Measurements from ENCODE around the gene SPRYD3. TPM values are rescaled to one million over a fixed set of nuclear protein-coding genes. Genes with fewer than 3 reads are reported as not detected.
A peak's percentile ranks its signal among the peaks of the same experiment; 100 is the strongest.
"Not testable (repeated sequence)": the region's sequence is repeated elsewhere in the genome, so short reads cannot be mapped to it uniquely, and the experiment has no call there.

SPRYD3 gene, protein sequence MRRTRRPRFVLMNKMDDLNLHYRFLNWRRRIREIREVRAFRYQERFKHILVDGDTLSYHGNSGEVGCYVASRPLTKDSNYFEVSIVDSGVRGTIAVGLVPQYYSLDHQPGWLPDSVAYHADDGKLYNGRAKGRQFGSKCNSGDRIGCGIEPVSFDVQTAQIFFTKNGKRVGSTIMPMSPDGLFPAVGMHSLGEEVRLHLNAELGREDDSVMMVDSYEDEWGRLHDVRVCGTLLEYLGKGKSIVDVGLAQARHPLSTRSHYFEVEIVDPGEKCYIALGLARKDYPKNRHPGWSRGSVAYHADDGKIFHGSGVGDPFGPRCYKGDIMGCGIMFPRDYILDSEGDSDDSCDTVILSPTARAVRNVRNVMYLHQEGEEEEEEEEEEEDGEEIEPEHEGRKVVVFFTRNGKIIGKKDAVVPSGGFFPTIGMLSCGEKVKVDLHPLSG
- 41.0 TPM for total RNA-seq
- long read RNA-seq, transcript SPRYD3-201 (11 exons, 2,932 nt) = major isoform, 69 of 73 reads
- long read RNA-seq, partial matches to known transcripts = 1 of 73 reads
- long read RNA-seq, other reads (novel, unspliced or antisense) = 3 of 73 reads

- peak; percentile 99 for ATAC-seq
- intact Hi-C loops (cut with DNase I) = loop anchor here (2.0 kb wide), 1 partner anchor 17 kb away; the partner anchor contains the start of gene IGFBP6
- peak; percentile 99 for DNase-seq (ENCODE audit: missing footprints)
Observed at GRCh38 chr12:53079226-53080117, at the start of gene SPRYD3. Gene SPRYD3 (minus strand): TSS chr12:53079390. CDS start chr12:53079333, 57 bp downstream.

- no peak for ATAC-seq
- DNase-seq (ENCODE audit: missing footprints) = no peak
- intact Hi-C loops (cut with DNase I) = no loop called here
Observed at GRCh38 chr12:53127169-53127568, 48.0 kb upstream of the SPRYD3 start.

DNA sequence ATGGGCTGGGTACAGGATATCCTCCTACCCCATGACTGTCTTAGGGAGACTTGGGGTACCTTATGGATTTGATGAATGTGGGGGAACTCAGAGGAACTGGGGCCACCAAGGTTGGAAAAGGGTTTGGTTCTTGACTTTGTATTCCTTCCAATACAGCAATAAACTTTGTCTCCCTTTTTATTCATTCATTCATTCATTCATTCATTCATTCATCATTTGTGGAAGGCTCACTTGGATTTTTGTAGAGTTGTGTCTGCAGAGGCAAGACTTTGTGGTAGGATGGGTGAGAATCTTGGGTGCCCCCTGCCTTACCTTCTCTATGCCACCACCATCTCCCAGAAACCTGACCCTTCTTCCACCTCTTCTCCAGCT lies 45.1 kb upstream of the SPRYD3 start:
- intact Hi-C loops (cut with DNase I) = no loop called here
- ATAC-seq (no peak), DNase-seq (ENCODE audit: missing footprints) (no peak)

DNA sequence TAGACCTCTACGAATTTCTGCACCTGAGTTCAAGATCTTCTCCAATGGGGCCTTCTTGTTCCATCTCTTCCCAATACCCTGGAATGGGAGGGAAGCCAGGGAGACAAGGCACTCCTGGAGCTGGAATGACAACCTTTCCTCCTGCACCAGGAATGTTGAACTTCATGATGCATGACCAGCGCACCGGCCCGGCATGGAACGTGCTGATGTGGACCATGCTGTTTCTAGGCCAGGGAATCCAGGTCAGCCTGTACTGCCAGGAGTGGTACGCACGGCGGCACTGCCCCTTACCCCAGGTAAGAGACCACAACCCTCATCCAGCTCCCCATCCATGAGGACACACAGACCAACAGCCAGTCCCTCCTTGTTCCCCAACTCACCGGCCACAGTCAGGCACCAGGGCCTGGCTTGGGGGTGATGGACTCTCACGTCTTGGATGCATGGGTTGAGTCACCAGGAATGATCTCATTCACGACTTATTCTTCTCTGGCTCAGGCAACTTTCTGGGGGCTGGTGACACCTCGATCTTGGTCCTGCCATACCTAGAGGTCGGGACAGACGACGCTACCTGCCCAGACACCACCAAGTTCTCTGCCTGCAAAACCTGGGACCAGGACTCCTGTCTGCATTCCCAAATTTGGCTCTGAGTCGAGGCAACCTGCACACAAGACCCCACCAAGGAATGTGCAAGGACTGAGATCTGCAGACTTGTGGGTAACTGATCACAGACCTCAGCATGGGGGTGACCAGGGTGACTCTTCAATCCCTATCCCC lies 44.6 kb upstream of the SPRYD3 start:
- ATAC-seq = no peak
- DNase-seq (ENCODE audit: missing footprints) = no peak

DNA sequence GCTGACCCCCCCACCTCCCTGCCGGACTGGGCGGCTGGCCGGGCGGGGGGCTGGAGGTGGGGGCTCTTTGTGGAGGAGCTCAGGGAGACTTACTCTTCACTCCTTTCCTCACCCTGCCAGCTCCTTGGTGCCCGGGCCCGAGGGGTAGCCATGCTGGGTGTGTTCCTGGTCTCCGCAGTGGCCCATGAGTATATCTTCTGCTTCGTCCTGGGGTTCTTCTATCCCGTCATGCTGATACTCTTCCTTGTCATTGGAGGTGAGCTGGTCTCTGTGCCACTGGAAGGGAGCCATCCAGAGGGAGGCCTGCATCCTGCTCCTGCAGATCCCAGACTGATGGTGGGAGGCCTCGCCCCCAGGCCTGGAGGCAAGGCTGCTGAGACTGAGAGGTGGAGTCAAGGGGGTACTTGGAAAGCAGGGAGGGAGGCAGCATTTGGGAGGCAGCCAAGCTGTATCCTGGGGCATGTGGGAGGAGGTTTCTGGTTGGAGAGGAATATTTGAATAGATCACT lies 43.8 kb upstream of the SPRYD3 start:
- ATAC-seq = no peak
- DNase-seq (ENCODE audit: missing footprints) = no peak
- intact Hi-C loops (cut with DNase I) = no loop called here

More for the DNA sequence above, 44.6 kb upstream of the SPRYD3 start:
- intact Hi-C loops (cut with DNase I) = no loop called here

GRCh38 chr12:53120685-53121525 lies 41.7 kb upstream of the SPRYD3 start:
- ATAC-seq (no peak), DNase-seq (ENCODE audit: missing footprints) (no peak)
- intact Hi-C loops (cut with DNase I) = no loop called here

- intact Hi-C loops (cut with DNase I) = no loop called here
- no peak for DNase-seq (ENCODE audit: missing footprints)
- ATAC-seq = no peak
Observed at GRCh38 chr12:53118751-53119300, 39.6 kb upstream of the SPRYD3 start.

- DNase-seq (ENCODE audit: missing footprints) = no peak
- intact Hi-C loops (cut with DNase I) = no loop called here
- ATAC-seq = peak; percentile 88
Observed at GRCh38 chr12:53115891-53116648, 36.9 kb upstream of the SPRYD3 start.

DNA sequence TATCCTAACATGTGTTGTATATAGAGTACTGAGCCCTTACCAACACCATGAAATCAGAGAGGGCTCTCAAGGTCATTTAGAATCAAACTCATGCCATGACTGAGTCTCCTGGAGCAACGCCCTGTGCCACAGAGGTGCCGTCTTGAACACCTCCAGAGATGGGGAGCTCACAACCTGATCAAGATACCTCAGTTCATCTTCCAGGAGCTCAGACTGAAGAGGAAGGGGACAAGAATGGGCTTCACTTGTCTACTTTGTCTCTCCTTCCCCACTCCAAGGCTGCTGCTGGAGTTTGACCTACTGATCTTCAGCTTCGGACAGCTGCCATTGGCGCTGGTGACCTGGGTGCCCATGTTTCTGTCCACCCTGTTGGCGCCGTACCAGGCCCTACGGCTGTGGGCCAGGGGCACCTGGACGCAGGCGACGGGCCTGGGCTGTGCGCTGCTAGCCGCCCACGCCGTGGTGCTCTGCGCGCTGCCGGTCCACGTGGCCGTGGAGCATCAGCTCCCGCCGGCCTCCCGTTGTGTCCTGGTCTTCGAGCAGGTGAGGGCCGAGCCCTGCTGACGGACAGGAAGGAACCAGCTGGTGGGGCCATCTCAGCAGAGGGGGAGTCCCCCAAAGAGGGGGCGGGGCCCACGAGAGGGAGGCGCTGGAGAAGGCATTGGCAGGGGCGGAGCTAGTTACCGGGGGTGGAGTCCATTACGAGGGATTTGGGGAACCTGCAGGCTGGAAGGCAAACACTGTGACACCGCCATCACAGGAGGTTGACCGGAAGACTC lies 36.1 kb upstream of the SPRYD3 start:
- DNase-seq (ENCODE audit: missing footprints) (peak; percentile 68), ATAC-seq (no peak)
- intact Hi-C loops (cut with DNase I) = no loop called here

GRCh38 chr12:53113951-53114350 lies 34.8 kb upstream of the SPRYD3 start:
- intact Hi-C loops (cut with DNase I) = no loop called here
- DNase-seq (ENCODE audit: missing footprints) (no peak), ATAC-seq (no peak)

DNA sequence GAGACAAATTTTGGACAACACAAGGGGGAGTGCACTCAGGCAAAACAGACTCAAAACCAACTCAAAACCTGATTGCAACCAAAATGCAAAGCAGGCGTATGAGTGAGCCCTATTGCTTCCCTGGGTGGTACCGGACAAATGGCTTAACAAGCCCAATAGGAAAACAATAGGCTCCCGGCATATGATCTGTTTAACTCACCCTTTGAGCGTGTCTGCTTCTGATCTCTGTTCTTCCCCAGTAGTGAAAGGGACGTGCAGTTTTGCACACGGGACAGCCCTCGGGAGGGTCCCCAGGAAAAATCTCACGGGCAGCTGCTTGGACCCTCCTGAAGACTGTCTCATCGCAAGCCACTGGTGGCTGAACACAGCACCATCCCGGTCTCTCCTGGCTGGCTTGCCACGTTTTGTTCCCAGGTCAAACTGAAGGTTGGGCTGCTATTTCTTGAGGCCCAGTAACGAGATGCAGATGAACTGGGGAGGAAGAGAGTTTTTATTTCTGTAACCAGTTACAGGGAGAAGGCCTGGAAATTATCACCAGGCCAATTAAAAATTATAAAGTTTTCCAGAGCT lies 34.0 kb upstream of the SPRYD3 start:
- no peak for ATAC-seq
- intact Hi-C loops (cut with DNase I) = no loop called here
- DNase-seq (ENCODE audit: missing footprints) = no peak

DNA sequence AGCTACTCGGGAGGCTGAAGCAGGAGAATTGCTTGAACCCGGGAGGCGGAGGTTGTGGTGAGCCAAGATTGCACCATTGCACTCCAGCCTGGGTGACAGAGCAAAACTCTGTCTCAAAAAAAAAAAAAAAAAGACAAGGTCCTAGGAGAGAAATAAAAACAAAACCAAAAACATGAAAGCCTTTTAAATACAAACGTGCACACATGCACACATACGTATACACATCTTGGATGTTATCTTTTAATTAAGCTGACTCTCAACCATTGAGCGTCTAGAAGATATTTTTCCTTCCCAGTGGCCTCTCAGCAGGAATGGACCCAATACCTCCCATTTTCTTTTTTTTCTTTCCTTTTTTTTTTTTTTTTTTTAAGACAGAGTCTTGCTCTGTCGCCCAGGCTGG lies 33.2 kb upstream of the SPRYD3 start:
- intact Hi-C loops (cut with DNase I); DNase-seq (ENCODE audit: missing footprints); ATAC-seq: not testable (repeated sequence)

DNA sequence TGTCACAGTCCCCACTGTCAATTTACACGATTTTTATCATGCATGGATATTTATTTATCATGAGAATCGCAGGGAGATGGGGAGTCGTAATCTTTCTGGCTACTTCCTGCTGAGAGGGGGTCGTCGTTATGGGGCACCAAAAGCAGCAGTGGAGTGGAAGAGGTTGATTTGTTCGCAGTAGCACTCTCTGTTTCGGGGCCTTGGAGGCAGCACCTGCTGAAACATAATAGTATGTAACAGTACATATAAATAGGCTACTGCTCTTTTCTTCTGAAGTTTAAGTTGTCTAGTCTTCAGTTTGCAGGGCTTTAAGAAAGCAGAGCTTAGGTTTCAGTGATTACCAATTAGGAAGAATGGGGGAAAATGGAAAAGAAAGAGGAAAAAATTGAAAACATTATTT lies 27.9 kb upstream of the SPRYD3 start:
- DNase-seq (ENCODE audit: missing footprints) (no peak), ATAC-seq (no peak)
- intact Hi-C loops (cut with DNase I) = no loop called here

- DNase-seq (ENCODE audit: missing footprints) (no peak), ATAC-seq (peak; percentile 6)
- intact Hi-C loops (cut with DNase I) = no loop called here
Observed at GRCh38 chr12:53105712-53106439, 26.7 kb upstream of the SPRYD3 start.

GRCh38 chr12:53105256-53105655 lies 26.1 kb upstream of the SPRYD3 start:
- no peak for DNase-seq (ENCODE audit: missing footprints)
- ATAC-seq = no peak
- intact Hi-C loops (cut with DNase I) = no loop called here
